DMS 273 treated with DMSO at 0.1 percent for 48 hours (cell line): ENCODE data around the gene IGFBP7.

Source experiments
- DNase-seq: peaks from one replicate; lab custom pipeline; 2025; lab: John Stamatoyannopoulos, UW

IGFBP7 gene

GRCh38 chr4:57109847-57110639, at the start of gene IGFBP7:
TSS of gene IGFBP7 (minus strand) at chr4:57110385. CDS start at chr4:57110351, 34 bp downstream.
- no peak for DNase-seq

GRCh38 chr4:57159866-57160265, 49.7 kb upstream of the IGFBP7 start:
- no peak for DNase-seq

DNA sequence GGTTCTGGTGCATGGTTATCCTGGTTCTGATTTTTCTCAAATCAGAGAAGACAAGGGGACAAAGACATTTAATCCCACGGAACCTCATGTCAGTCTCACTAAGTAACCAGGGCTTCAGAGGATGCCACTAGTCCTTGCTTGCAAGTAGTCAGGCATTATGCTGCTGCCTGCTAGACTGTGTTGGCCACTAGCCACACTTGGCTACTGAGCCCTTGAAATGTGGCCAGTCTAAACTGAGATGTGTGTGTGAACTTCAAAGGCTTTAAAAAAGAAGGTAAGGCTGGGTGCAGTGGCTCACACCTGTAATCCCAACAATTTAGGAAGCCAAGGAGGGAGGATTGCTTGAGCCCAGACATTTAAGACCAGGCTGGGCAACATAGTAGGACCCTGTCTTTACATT, 48.6 kb upstream of the IGFBP7 start:
- no peak for DNase-seq

GRCh38 chr4:57158221-57158620, 48.0 kb upstream of the IGFBP7 start:
- no peak for DNase-seq

- DNase-seq, result no peak
Measured at GRCh38 chr4:57157596-57158137, 47.5 kb upstream of the IGFBP7 start.

- no peak for DNase-seq
Measured at GRCh38 chr4:57156242-57156990, 46.2 kb upstream of the IGFBP7 start.

GRCh38 chr4:57154926-57155325, 44.7 kb upstream of the IGFBP7 start:
- DNase-seq, result no peak

DNA sequence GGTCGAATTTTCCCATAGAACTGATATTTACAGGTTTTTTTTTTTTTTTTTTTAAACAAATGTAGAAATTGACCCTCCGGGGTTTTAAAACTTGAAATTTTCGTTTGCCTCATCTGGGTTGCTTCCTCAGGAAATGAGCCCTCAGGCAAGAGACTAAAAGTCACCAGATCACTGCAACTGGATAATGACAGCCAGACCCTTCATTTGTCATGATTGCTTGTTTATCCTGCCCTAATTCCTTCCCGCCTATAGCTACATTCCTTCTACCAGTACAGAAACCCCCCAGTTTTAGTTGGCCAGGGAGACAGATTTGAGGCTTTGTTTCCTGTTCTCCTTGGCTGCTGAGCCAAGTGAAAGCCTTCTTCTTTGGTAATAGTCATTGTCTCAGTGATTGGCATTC, 44.0 kb upstream of the IGFBP7 start:
- DNase-seq, result no peak

DNA sequence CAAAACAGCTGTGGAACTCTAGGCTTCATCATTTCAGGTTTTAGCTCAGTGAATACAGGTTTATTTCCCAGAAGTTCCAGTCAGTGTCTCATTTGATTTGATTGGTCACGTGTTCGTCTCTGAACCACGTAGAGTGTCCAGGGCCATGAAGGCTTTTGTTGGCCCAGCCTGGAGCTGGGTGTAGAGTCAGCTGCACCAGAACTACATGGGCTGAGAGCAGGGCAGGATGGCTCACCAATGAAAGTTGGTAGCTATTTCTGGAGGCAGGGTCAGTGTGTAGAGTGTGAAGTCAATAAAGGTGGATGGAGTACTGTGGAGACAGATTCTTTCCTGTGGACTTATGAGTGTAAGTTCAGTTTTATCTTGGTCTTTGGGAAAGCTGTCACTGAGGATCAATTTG, 43.0 kb upstream of the IGFBP7 start:
- DNase-seq, result no peak

DNA sequence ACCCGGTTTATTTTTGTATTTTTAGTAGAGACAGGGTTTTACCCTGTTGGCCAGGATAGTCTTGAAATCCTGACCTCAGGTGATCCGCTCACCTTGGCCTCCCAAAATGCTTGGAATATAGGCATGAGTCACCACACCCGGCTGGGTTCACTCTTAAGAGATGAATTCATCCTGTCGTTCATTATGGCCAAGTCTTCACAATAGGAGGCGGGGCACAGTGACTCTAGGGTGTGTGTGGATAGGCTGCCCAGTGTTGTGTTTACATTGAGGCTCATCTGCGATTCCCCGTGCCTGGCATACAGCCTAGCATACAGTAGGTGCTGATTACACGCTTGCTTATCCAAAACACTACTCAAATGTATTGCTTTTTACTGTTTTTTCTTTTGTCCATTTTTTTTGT, 41.3 kb upstream of the IGFBP7 start:
- DNase-seq, result no peak

- no peak for DNase-seq
Measured at GRCh38 chr4:57149833-57150232, 39.6 kb upstream of the IGFBP7 start.

DNA sequence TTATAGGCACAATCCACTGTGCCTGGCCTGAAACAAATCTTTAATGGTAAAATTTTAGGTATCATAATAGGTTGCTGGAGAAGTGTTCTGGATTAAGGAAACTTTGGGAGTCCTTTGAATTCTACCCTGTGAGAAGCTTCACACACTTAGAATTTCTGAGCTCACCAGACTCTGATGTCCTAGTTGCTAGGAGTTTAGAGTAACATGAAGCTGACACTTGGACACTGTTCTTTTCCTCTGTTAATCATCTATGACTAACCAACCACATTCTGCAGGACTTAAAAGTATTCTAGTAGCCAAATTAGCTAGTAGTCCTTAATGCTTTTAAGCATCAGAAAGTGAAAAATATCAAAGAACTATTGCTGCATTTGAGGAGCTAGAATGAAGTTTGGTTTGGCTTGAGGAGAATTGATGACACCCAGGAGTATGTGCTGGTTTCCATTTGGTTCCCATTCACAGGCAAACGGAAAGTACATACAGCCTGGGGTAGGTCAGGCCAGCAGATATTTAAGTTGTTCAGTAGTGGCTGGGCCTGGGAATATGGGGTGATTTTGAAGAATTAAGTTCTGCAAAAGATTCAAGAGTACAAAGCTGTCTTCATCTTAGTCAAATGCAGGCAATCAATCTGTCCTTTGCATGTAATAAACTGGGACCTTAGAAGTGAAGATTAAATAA, 38.8 kb upstream of the IGFBP7 start:
- no peak for DNase-seq

DNA sequence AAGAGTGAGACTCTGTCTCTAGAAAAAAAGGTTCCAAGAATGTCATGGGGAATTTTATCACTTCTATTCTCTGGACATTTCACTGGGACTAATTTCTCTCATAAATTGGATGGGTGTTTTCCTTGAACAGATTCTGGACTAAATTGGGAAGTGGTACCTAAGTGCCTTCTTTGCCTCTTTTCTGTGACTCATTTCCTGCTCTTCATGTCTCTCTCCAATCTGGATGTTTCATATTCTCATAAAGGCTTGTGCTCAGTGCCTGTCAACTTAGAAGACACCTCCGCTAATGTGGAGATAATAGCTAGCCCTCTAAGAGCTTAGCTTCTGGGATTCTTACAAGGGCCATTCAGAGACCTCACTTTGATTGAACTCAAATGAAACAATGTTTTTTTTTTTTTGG, 38.0 kb upstream of the IGFBP7 start:
- no peak for DNase-seq

DNA sequence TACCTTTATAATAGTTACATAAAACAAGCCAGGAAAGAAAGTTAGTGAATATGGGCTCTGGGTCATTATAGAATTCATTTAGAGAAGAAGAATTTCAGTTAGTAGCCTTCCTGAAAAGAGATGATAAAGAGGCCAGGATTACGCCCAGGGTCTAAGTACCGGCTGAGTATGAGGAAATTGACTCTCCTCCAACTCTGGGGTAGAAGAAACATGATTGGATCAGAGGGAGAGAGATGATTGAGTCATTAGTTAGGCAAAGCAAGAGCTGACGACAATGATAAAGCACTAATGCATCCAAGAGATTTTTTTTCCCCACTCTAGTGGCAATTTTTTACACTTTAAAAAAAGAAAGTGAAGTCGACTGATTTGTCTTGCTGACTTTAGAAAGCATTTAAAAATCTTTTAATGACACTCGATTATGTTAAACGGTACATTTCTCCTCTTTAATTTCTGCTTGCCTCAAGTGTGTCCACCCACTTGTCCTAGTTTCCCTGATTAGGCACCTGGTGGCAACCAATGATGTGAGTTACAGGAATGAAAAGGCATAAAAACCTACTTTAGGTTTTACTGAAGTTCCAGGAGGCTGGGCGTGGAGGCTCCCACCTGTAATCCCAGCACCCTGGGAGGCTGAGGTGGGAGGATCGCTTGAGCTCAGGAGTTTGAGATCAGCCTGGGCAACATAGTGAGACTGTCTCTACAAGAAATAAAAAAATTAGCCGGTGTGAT, 37.3 kb upstream of the IGFBP7 start:
- no peak for DNase-seq

GRCh38 chr4:57146444-57146843, 36.3 kb upstream of the IGFBP7 start:
- no peak for DNase-seq

- no peak for DNase-seq
Measured at GRCh38 chr4:57144466-57144865, 34.3 kb upstream of the IGFBP7 start.

GRCh38 chr4:57139783-57140182, 29.6 kb upstream of the IGFBP7 start:
- DNase-seq, result no peak

- no peak for DNase-seq
Measured at GRCh38 chr4:57137261-57137660, 27.1 kb upstream of the IGFBP7 start.

GRCh38 chr4:57136281-57136680, 26.1 kb upstream of the IGFBP7 start:
- DNase-seq, result no peak

GRCh38 chr4:57132743-57133137, 22.6 kb upstream of the IGFBP7 start:
- DNase-seq, result no peak

- no peak for DNase-seq
Measured at GRCh38 chr4:57131849-57132742, 21.9 kb upstream of the IGFBP7 start.
